Stimulated activated CD8-positive, alpha-beta memory T cell treated with anti-CD3 and anti-CD28 coated beads, Interleukin-15, amount 100 ng/mL, for 24 hours (primary cell): ENCODE data around the gene IRAK4.

ENCODE experiments used
- DNase-seq: peaks from one replicate; pipeline ENCODE4 v3.0.0-alpha.2; 2020; ENCODE audit warnings: low read depth

IRAK4 gene

DNA sequence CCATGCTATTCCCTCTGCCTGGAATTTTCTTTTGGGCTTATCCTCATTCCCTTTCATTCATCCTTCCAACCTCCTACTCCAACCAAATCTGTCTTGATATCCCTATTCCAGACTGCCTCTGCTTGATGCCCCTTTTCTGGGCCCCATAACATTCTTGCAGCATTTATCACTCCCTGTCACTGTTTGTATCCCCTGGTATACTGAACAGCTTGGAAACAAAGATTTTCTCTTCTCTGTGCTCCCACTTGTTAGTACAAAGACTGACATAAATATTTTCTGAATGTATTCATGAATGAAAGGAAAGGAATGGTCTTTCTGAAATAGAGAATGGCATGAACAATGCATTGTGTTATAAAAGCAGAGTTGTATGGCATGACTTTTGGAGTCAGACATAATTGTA, 7.5 kb downstream of the IRAK4 start:
- DNase-seq, result no peak

DNA sequence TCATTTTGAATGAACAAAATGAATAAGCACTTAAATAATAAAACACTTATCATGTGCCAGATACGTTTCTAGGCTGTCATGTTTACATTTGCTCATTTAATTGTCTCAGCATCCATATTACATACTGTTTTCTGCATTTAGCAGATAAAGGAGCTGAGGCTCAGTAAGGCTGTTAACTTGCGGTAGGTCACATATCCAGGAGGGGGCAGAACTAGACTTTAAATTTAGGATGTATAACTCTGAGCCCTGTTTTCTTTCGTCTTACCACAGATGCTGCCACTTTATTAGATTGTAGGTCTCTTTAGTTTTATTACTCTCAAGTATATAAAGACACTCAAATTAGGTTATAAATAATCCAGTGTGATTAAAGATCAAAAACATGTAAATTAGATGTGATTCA, 17.7 kb downstream of the IRAK4 start:
- no peak for DNase-seq

DNA sequence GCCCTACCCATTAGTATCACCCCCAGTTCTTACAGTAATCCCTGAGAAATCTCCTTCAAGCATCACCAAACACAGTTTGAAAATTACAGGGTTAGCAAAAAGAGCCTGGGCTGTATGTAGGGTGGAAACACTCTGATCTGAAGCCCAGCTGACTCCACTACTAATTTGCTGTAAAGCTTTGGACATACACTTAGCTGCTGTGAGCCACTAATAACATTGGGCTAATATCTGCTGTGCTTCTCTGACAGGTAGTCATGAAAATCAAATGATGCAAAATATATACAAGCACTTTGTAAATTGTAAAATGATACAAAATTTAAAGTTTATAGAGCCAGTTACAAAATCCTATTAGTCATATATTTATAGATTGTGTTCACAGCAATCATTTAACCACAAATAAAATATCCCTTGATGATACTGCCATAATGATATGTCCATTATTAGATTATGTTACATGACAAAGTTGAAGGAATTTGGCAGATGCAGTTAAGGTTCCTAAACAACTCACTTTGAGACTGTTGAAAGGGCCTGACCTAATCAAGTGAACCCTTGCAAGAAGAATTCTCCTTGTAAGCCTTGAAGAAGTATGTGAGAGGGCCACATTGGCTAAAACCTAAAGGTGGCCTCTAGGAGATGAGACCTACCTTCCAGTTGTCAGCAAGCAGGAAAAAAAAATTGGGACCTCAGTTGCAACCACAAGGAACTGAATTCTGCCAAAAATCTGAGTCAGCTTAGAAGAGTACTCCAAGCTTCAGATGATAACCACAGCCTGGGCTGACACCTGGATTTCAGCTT, 28.3 kb downstream of the IRAK4 start:
- no peak for DNase-seq

DNA sequence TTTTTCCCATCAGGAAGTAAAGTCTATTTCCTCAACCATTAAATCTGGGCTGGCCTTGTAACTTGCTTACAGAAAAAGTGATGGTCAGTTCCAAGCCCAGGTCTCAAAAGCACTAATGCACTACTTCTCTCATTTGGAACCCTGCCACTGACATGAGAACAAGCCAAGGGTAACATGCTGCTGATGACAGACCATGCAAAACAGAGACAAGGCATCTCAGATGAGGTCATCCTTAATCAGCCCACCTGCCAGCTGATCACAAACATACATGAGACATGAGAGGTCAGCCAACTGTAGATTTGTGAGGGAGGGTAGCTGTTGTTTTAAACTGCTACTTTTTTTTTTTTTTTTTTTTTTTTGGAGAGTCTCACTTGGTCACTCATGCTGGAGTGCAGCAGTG, 31.2 kb downstream of the IRAK4 start:
- no peak for DNase-seq

DNA sequence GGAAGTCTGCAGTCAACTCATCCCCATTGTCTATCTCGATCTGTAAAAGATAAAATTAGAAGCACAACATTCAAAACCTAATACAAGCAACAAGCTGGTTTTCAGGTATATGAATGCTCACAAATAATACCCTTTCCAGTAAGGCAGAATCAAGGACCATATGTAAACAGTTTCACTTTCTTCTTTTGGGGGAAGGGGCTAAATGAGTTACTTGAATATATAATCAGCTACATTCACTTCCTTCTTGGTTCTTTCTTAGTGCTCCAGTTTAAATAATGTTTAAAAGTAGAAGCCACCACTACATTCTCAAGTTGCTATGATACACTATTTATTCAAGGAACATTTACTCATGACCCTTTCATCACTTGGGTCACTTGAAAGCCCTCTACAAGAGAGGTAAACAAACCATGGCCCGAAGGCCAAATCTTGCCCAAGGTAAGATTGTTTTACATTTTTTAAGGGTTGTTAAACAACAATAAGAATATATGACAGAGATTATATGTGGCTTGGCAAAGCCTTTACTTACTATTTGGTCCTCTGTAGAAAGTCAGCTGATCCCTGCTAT, 37.0 kb downstream of the IRAK4 start:
- no peak for DNase-seq

GRCh38 chr12:43797561-43798217, 38.9 kb downstream of the IRAK4 start:
- DNase-seq, result no peak

GRCh38 chr12:43805149-43805859, 46.6 kb downstream of the IRAK4 start:
- DNase-seq, result no peak

DNA sequence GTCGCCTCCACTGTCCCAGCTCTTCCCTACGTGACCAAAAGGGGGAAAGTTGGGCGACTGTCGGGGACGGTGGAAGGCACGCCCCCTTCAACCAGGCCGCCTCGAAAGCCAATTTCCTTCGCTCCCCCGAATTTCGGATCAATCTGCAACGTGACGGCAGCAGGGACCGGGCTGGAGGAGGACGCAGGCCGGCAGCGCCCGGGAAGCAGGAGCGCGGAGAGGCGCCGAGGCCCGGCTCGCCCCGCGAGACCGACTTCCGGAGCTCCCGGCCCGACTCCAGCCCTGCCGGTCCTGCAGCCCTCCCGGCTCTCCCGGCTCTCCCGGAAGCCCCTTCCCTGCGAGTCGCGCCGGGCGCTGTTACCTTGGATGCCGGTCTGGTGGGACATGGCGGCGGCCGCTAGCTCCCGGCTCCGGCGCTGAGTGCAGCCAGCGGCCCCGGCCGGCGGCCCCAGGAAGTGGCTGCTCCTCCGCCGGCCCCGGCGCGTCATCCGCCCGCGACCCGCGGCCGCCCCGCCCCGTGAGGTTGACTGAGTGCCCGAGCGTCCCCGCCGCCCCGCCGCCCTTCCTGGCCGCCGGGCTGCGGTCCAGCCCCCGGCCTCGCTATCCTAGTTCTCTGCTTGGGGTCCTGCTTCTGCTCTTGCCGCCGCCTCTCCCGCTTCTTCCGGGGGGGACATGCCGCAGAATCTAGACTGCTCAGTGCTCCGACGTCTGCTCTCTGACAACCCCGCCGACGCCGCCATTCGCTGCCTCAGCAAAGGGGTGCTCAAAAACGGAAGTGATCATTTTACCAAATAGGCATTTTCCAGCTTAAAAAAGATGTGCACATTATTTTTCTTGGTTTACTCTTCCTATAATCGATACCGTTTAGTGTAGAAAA, 47.3 kb downstream of the IRAK4 start, which contains the start of gene TWF1:
Gene TWF1, minus strand, starts transcription at position 458 of the 877 bp plus-strand sequence. Its CDS starts 72 bp downstream, at position 386.
- peak; percentile 70 for DNase-seq

DNA sequence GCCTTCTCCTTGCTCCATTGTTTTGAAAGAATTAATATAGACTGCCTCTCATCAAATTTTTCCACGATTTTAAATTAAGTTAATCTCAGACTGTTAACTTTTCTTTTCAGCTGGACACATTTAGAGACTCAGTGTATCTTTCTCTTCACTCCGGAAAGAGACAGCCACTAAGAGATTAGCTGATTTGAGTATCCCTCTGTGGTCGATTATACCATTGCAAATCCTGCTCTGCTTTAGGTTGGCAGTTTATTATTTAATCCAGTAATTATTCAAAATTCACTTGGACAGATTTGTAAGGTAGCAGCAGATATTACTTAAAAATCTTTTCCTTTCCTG, 48.0 kb downstream of the IRAK4 start:
- DNase-seq, result no peak

- DNase-seq, result no peak
These were observed 48.6 kb downstream of the IRAK4 start for GRCh38 chr12:43807386-43807785.

DNA sequence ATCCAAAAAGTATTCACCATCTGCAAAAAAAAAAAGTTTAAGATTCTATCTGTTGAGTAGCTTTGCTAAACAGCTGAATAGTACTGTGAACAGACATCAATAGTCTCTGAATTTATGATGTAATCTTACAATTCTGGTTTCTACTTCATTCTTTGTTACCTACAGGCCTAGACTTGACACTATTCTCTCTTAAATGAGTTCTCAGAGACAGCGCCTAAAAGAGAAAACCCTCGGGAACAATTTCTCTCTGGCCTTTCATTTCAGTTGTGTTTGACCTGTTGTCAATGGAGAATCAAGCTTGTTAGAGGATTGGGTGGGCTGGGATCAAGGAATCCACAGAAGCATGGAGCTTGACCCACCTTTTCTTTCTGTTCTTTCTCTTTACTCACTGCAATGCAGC, 53.3 kb downstream of the IRAK4 start:
- no peak for DNase-seq

DNA sequence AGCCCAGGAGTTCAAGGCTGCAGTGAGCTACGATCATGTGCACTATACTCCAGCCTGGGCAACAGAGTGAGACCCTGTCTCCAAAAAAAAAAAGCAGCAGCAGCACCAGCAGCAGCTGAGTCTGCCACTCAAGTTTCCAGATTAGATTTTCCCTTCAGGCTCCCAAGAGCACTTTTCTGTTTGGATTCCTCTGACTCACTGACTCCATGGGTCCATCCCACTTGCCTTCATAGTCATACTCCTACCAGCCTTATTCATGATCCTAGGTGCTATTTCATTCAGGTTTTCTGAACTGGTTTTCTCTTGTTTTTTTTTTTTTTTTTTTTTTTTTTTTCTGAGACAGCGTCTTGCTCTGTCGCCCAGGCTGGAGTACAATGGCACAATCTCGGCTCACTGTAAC, 54.2 kb downstream of the IRAK4 start:
- no peak for DNase-seq

GRCh38 chr12:43815416-43815815, 56.7 kb downstream of the IRAK4 start:
- no peak for DNase-seq

GRCh38 chr12:43816168-43816567, 57.4 kb downstream of the IRAK4 start:
- no peak for DNase-seq

GRCh38 chr12:43824207-43824775, 65.5 kb downstream of the IRAK4 start:
- DNase-seq, result no peak

GRCh38 chr12:43826681-43827080, 67.9 kb downstream of the IRAK4 start:
- DNase-seq, result no peak

DNA sequence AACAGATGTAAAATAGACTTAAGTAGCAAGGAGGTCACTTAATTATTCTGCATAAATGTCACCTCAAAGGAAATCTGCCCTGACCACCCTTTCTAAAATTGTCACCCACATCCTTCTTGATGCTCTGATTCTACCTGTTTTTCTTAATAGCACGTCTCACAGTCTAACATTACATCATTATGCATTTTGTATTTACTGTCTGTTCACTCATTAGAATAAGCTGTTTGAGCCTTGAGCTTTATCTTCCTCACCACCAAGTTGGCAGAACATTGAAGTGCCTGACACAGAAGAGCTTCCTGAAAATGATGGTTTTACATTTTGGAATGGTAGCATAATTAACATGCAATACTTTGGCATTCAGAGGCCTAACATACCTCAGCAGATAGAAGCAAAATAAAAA, 68.3 kb downstream of the IRAK4 start:
- DNase-seq, result no peak

DNA sequence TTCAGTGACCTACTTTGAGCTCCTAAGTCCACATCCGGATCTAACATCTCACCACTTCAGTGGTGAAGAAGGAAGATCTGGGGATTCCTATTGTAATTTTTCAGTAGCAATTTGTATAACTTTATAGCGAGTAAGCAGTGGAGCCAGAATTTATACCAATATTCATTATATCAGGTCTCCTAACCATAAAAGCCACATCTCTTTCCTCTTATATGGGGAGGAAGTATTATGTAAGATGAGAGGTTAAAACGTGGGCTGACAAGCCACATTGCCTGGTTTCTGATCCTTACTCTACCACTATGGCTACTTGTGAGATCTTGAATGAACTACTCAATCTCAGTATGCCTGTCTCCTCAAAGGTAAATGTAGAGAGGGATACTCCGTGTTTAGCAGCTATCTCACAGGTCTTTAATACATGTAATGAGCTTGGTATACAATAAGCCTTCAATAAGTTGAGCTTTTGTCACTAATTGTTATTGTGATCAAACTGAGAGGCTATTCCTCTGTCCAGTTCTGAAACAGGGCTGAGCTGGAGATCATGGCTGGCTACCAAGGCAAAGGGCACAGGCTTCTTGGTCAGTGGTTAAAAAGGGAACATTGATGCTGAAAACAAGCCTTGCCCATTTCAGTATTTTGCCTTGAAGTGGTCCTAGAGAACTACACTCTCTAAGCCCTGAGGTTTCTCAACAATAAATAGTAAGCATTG, 73.9 kb downstream of the IRAK4 start:
- no peak for DNase-seq

DNA sequence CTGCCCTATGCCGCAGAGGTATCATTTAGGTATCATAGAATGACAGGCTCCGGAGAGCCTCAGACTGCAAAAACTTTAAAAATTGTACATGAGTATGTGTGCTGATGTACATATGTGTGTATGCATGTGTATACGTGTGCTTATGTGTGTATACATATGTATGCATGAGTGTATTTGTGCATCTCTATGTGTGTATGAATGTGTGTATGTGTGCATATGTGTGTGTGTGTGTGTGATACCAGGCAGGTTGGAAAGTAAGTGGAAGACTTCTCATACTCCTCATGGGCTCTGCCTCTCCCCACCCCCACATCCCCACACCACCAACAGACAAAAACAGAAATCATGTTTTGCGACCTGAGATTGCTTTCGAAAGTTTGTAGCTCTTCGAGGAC, 76.5 kb downstream of the IRAK4 start:
- DNase-seq, result no peak

GRCh38 chr12:43835656-43836474, 77.1 kb downstream of the IRAK4 start, which contains the start of gene TMEM117:
TMEM117 (plus strand) TSS chr12:43836081.
- peak; percentile 28 for DNase-seq
